Measurements from ENCODE around the gene MARS1.

- no peak for TF ChIP-seq CTCF (IDR thresholded peaks at IDR 0.05)
- no peak for TF ChIP-seq ZFX (IDR thresholded peaks at IDR 0.05; ENCODE audit: borderline replicate concordance)
These were observed 16.8 kb upstream of the MARS1 start for GRCh38 chr12:57470970-57471656.

All from 22Rv1 (cell line).